ENCODE data around the gene TXLNB.
A peak's percentile ranks its signal among the peaks of the same experiment; 100 is the strongest.

TXLNB gene

DNA sequence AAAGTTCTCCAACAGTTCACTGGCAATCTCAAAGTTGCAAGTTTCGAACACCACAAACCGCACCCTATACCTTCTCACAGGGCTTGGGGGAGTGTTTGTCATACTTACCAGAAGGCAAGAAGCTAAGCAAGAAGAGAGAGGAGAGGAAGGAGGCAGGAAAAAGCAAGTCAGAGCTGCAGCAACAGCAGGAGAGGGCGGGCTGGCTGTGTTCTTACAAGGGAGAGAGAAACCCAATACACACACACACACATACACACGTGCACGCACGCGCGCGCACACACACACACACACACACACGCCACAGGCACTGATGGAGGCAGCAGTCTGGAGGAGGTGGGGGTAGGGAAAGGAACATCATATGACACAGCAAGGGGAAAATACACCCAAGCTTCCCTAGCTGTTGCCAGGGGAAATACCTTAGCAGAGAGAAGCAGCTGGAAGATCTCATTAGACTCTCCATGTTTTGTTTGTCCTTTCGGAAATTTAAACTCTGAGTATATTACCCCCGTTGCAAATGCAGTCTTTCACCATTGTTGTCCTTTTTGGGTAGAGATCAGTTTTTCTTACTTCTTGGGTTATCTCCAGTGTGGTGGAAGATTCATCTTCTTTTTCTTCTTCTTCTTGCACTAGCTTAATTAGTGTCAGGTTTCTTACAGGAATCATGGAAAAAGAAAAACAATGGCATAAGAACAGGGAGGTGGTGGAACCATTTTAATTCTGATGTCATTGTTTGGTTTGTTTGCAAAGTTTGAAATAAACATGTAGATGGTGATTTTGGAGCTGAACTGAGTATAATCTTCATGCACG, at the start of gene TXLNB:
Gene TXLNB (minus strand): TSS at position 186 of the 807 bp plus-strand sequence. CDS start 3,099 bp downstream, outside the sequence.
- peak; percentile 90 for DNase-seq

DNA sequence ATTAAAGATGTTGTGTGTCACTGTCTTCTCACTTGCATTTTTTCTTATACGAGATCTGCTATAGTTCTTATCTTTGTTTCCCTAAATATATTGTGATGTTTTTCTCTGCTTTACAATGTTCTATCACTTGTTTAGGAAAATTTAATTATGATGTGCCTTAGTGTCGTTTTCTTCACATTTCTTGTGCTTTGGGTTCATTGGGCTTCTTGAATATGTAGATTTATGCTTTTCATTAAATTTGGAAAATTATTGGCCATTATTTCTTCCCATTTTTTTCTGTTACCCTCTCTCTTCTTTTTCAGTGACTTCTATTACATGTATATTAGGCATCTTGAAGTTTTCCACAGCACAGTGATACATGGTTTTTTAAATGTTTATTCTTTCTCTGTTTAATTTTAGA, 49.3 kb upstream of the TXLNB start:
- no peak for DNase-seq

DNA sequence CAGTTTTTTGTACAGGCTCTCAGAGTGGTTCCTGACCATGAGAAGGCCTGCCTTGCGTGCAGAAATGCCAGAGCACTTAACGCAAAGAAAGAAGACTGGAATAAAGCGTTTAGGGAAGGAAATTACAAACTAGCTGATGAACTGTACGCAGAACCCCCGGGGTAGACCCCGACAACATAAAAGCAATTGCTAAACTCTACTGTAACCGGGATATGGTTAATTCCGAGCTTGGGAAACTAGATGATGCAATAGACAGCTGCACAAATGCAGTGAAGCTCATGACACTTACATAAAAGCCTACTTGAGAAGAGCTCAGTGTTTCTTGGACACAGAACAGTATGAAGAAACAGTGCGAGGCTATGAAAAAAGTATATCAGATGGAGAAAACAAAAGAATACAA, 47.0 kb upstream of the TXLNB start:
- DNase-seq, result no peak

DNA sequence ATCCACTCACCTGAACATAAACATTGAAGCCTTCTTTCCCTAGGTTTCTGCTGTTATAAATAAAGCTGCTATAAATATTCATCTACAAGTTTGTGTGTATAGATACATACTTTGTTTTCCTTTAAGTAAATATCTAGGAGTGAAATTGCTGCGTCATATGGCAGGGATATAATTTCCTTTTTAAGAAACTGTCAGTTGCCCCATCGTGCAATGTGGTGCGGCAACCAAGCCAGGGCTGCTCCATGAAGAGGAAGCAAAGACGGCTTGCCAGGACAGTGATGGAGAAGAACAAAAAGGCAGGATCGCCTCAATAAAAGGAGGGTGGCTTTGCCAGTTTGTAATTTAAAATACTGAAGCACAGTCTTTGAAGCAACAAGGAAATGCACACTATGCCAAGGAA, 46.0 kb upstream of the TXLNB start:
- no peak for DNase-seq

DNA sequence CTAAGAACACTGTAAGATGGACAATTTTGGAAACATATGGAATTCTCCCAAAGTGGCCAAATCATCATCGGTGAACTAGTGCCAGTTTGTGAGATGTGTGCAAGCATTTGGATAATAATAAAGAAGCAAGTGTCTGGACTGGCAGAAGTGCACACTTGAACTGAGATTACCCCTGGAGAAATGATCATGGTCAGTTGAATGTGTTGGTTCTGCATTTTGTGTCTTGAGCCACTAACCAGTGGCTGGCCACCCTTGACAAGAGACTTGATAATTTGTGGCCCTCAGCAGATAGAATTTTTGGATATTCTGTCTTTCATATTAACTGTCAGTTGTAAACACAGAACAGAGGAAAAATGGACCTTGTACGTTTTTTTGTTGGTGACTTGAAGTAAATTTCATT, 45.2 kb upstream of the TXLNB start:
- no peak for DNase-seq

DNA sequence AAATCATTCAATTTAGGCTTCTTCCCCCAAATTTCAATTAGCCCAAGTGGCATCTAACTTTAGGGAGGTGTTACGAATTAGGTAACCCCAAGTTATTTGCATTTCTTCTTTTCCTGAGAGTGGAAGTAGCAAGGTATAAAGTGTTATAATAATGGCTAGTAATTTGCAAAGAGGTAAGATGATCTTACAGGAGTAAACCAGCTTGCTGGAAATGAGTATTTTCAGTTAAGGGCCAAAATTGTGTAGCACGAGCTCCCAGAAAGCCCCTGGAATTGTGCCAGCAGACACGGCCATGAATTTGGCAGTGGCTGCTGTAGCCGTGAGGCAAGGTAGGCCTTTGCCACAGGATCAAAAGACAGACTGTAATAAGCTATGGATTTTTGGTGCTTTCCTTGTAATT, 44.7 kb upstream of the TXLNB start:
- no peak for DNase-seq

DNA sequence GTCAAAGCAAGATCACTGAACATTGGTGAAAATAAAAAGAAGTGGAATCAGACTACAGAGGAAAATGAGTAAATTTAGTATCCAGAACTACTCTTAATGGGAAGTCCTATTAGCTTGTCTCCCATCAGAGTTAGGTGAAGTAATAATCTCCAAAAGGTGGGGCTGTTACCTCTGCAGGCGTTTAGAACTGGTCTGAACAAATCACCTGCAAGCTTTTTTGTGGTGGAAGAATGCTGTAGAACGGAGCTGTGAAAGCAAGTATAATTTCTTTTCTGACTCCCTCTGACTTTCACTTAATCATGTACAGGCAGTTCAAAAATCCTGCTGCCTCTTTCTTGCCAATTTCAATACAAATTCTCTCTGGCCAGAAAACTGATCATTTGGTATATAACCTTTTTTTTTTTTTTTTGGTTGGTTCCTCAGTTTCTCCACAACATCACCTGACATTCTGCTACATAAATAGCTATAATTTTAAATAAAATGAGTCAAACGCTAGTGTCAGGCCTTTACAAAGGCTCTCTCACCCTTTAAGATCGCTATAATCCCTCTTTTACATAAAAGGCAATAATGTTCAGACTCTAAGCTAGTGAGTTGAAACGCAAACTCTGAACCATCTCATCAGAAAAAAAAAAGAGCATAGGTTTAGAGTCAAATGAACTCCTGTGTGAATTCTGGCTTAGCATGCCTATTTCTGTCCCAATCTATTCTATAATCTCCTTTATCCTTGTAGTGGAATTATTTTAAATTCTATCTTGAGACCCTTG, 43.8 kb upstream of the TXLNB start:
- DNase-seq, result no peak

DNA sequence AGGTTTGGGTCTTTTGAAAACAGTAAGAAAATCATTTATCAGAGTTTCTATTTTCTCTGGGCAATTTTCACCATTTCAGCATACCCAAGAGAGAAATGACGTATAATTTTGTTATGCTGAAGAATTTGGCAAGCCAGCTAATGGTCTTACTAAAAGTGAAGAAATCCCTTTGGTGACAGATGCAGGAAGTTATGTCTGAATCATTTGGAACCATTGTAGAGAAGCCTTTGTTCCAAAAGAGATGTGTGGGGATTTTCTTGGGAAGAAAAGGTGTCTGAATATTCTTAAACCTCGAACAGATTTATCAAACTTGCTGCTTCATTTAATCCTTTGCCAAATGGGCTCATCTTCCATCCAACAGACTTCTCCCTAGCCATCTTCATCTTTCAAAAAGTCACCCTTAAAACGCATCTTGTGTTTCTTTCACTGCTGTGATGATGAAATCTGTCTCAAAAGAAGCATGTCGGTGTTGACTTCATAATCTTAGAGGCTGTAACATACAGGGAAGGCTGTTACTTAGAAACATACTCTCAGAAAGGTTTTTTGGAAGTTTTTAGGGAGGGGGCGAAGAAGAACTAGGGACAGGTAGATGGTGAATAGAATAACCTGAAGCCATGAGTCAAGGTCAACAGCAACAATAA, 43.1 kb upstream of the TXLNB start:
- no peak for DNase-seq

DNA sequence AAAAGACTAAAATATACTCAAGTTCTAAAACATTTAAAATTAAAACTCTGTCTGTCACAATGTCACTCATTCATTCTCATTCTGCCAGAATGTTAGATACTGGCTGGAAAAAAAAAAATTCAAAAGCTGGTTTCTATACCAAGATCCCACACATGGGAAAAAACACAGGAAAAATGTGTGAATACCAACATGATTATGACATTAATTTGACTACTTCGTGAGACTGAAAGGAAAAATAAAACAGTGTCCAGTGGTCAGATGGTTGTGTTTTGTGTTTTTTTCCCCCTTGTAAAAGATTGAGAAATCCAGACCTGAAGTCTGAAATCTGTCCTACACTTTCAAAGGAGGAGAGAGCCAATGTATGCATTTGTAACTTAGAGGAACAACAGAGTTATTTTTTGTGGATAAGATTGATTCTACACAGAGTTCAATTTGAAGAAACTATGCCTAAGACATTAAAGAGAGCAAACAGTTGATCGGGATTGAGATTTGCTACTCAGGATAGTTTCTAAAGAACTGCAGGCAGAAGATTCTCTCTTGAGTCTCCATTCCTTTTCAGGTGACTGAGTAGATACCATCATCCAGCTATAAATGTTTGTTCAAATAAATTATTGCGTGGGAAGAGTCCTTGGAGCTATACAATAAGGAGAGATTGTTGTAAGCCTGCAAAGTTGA, 39.2 kb upstream of the TXLNB start:
- DNase-seq, result no peak

DNA sequence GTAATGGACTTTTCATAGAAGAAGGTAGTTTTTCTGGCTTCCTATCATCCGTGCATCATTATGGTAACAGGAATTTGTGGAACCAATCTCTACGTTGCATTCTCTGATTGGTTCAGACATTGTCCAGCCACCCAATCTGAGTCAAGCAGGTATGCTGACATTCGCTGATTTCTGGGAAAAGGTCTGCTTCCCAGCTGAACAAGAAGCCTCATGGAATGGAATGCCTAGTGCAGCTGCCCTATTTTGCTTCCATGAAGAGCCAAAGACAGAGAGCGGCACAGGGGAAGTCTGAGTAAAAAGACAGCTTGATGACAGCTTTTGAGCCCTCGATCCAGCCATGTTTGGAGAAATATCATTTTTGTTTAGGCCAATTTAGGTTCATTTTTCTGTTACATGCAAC, 38.5 kb upstream of the TXLNB start:
- DNase-seq, result no peak

DNA sequence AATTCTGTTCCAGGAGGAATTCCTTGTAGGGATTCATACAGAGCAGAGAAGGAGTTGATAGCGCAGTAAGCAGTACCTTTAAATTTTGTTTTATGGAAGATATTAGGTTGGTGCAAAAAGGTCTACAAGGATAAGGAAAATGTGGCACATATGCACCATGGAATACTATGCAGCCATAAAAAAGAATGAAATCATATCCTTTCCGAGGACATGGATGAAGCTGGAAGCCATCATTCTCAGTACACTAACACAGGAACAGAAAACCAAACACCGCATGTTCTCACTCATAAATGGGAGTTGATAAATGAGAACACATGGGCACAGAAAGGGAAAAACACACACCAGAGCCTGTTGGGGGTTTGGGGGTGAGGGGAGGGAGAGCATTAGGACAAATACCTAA, 37.4 kb upstream of the TXLNB start:
- DNase-seq, result no peak

DNA sequence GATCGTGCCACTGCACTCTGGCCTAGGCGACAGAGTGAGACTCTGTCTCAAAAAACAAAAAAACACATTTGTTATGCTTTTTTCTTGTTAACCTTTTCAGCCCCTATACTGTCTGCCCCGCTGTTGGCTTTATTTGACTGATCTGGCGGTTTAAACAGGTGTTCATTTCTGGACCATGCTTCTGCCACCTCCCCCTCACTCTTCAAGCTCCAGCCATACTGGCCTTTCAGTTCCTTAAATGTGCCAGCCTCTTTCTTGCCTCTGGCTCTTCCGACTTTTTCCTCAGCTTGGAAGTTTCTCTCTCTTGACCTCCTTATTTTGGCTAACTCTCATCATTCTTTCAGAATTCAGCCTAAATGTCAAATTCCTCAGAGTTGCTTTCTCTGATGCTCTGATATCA, 35.2 kb upstream of the TXLNB start:
- no peak for DNase-seq

DNA sequence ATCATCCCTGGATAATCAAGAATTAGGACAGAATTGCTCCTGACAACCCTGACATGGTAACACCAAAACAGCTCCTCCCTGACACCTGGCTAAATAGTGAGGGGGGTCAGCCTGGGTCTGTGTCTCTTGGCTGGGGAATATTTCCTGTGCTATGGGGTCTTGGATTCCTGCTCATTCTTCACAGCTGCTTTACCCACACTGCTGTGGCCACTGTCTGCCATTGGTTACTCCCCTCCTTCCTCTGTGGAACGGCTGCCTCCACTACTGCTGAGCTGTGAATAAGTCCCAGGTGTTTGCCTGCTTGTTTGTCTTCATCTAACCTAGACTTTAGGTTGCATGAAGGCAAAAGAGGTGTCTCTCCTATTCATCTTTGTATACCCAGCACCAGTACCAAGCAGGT, 33.9 kb upstream of the TXLNB start:
- DNase-seq, result no peak

DNA sequence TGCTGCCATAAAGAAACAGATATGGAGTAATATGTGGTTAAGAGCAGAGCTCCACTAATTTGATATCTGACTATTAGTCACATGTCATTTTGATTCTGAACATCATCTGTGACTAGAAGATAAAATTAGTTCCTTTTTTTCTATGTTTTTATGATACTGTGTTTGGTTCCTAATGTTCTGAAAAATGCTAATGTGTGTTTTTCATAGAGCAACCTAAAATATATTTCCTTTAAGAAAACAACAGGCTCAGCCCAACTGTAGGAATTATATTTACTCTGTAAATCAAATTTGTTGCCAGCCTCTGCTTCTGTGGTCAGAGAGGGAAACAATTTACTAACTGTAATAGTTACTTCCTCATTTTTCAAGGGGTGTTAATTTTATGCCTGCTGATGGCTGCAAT, 33.3 kb upstream of the TXLNB start:
- no peak for DNase-seq

DNA sequence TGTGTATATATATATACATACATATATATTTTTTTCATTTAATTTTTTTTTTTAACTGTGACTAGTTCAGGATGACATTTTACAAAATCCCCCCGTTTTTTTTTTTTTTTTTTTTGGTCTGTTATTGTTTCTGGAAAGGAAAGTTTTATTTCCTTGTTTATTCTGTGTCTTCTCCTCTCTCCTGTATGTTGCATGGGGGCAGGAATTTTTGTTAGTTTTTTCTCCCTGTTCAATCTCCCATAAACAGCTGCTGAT, 32.4 kb upstream of the TXLNB start:
- no peak for DNase-seq

DNA sequence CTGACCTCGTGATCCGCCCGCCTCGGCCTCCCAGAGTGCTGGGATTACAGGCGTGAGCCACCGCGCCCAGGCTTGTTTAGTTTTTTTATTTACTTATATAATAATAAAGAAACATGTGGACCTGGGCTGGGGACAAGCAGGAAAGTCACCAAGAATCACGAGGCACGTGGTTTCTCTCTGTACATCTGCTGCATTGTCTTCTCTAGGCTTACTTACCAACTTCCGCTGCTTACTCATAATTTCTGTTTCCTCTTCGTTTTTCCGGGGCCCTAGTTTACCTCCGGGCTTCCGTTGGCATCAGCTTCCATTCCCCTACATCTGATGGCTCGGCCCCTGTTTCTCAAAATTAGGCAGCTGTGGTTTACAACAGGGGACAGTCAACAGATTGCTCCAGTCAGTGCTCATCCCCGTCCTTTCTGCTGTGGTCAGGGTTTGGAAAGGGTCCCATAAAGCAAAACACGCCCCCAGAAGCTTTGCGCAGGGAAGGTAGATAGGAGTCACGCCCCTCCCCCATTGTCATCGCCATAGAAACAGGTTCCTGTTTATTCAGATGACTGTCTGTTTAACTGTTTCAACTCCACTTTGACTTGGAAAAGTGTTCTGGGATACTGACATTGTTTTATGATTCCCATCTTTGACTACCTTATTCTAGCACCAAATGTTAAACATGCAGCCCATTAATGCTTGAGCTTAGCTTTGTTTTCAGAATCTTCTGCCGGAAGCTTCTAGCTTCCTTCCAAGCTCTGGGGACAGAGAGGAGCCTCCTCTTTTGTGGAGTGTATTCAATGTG, 31.9 kb upstream of the TXLNB start:
- DNase-seq, result peak; percentile 86

DNA sequence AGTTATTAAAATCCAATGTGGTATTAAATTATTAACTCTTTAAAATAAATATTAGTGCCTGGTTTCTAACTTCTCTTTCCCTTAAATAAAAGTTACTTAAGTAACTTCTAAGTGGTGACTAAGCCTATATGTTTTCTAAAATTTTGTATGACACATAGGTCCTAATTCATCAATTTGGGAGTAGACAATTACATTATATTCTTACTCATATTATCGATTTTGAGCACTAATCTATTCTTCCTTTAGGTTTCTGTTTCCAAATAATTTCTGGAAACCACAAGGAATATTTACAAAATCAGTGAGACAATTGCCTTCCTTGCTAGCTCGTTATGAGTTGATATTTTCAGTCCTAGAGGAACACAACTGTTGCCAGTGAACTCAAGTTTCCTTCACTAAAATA, 28.3 kb upstream of the TXLNB start:
- no peak for DNase-seq

DNA sequence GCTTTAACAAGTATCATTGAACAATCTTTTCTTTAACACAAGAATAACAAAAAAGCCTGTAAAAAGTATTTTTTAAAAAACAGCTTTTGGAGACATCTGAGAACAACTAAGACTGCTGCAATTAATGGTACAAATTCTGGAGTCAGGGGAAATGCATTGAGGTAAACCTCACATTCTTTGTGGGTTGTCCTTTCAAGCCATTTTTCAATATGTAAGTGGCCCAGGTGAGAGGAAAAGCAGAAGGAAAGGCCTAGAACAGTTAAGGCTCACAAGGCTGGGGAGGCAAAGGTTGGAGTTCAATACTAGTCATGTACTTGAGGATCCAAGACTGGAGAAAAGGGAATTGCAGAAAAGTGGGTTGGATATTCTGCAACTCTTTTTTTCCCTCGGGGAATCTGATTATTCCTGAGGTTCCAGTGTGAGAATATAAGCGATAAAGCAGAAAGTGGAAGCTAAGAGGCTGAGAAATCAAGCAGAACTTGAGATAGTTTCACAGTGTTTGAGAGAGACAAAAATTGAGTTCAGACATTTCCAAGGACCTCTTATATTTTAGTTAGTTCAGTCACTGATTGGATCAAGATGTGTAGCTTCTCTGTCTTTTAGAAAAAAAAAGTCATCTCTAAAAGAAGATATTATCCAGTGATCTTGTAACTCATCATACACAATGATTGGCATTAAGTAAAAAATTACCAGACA, 25.0 kb upstream of the TXLNB start:
- DNase-seq, result no peak

DNA sequence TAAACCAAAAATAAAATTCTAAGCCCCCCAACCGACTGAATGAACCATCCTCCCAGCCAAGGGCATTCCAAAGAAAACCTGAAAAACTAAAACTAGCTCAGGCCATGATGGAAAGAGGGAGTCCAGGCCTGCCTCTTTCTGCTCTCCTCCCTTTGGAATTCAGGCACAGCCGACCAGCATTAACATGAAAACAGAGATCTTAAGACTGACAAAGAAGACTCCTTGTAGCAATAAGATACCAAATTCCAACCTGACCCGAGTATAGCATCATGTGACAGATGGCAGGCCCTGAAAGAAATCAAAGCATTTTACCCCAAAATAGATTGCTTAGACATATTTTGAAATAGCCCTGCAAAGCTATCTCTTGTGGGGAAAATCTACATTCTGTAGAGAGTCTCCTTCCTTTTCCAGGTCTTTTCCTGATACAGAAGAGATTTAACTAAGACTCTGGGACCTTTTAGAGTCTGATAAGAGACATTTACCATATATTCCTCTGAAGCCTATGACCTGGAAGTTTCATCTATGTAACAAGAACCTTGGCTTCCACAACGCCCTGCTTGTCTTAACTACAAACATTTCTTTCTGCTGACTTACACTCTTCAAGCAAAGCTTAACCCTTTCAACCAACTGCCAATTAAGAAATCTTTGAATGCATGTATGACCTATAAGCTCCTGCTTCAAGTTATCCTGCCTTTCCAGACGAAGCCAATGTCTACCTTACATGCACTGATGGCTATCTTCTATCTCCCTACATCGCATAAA, 22.2 kb upstream of the TXLNB start:
- no peak for DNase-seq

DNA sequence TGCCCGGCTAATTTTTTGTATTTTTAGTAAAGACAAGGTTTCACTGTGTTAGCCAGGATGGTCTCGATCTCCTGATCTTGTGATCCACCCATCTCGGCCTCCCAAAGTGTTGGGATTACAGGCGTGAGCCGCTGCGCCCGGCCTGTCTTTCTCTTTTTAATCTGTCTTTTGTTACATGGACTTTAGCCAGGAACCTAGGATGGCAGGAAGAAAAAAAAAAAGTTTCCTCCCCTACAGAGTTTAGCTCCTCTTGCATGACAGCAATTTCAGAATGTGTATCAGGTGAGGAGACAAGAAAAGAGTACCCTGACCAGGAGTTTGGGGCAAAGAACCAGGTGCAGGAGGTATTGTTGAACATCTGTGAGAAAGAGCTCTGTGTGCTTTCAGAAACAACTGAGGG, 21.4 kb upstream of the TXLNB start:
- no peak for DNase-seq

DNA sequence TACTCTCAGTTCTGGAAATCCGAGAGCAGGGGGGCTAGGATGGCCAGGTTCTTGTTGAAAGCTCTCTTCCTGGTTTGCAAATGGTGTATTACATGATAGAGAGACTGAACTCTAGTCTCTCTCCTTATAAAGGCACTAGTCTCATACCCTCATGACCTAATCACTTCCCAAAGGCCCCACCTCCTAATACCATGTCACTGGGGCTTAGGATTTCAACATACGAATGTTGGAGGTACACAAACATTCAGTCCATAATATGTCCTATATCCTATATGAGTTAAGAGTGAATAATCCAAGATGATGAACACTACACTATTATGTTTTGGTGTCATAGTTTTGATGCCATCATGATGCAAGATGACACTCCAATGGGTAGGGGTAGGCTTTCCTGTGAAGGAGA, 20.0 kb upstream of the TXLNB start:
- DNase-seq, result no peak
